ENCODE data around the gene ATP11A. TPM values are rescaled to one million over a fixed set of nuclear protein-coding genes. Genes with fewer than 3 reads are reported as not detected.
"Not testable (repeated sequence)": the region's sequence is repeated elsewhere in the genome, so short reads cannot be mapped to it uniquely, and the experiment has no call there.

ATP11A gene
- total and polyA plus RNA-seq, 2 donors (not counting 3 experiments of a cell fraction or from before 2014, with no cell fraction given): 16.5 to 88.1 TPM

GRCh38 chr13:112786810-112787209 lies 97.0 kb downstream of the ATP11A start:
- H3K9ac ChIP-seq (replicated peaks; ENCODE audit: extremely low read depth, insufficient read depth, low read length); H3K27ac ChIP-seq (ENCODE audit: insufficient read depth, low read depth, low read length); H3K9me3 ChIP-seq (replicated peaks; ENCODE audit: control insufficient read depth, insufficient read depth, low read length); H3K4me1 ChIP-seq (ENCODE audit: control insufficient read depth, extremely low read depth, insufficient read depth, low read length); dilution Hi-C loops (cut with MboI; ENCODE audit: extremely low pct_ligation_motif_present, low sequenced_read_pairs); BruUV-seq (replicated peaks); H2AFZ ChIP-seq (ENCODE audit: low read depth, low read length); H3K9me1 ChIP-seq (replicated peaks; ENCODE audit: control insufficient read depth, extremely low read depth, insufficient read depth, low read length); POLR2A ChIA-PET; H3K36me3 ChIP-seq (ENCODE audit: control insufficient read depth in 2 of 2, extremely low read depth in 1 of 2, insufficient read depth in 2 of 2, low read length in 2 of 2); intact Hi-C loops (cut with micrococcal nuclease); CTCF ChIA-PET; FAIRE-seq; H3K27me3 ChIP-seq (ENCODE audit: control insufficient read depth in 2 of 2, insufficient read depth in 2 of 2, low read length in 2 of 2); H3K4me2 ChIP-seq (ENCODE audit: insufficient read depth, low read length); H3K79me2 ChIP-seq (ENCODE audit: control insufficient read depth, insufficient read depth, low read length); H4K20me1 ChIP-seq (replicated peaks; ENCODE audit: control insufficient read depth, extremely low read depth, insufficient read depth, low read length); DNase-seq (ENCODE audit: low read depth, low spot score); H3K4me3 ChIP-seq (replicated peaks in 1 of 3; ENCODE audit: insufficient read depth in 1 of 3, low read depth in 1 of 3, low read length in 3 of 3): not testable (repeated sequence)

GRCh38 chr13:112790735-112791641 lies 101.2 kb downstream of the ATP11A start:
- dilution Hi-C loops (cut with MboI; ENCODE audit: extremely low pct_ligation_motif_present, low sequenced_read_pairs) (no loop called here), intact Hi-C loops (cut with micrococcal nuclease) (no loop called here)
- H3K9me3 ChIP-seq (replicated peaks; ENCODE audit: control insufficient read depth, insufficient read depth, low read length): no peaks in the 10 kb centered on the region
- no peaks in the 10 kb centered on the region for H3K27me3 ChIP-seq (ENCODE audit: control insufficient read depth in 2 of 2, insufficient read depth in 2 of 2, low read length in 2 of 2)
- no peak overlapping the region for H3K27ac ChIP-seq (ENCODE audit: insufficient read depth, low read depth, low read length)
- no peak for TF ChIP-seq MAX (IDR thresholded peaks at IDR 0.05; ENCODE audit: insufficient read depth, insufficient read length)
- no peak for TF ChIP-seq POLR2A (IDR thresholded peaks at IDR 0.05; ENCODE audit: low read depth, low read length)
- no peak for TF ChIP-seq FOS (IDR thresholded peaks at IDR 0.05; ENCODE audit: borderline replicate concordance, insufficient read depth, low read length)
- TF ChIP-seq POLR2AphosphoS5 (IDR thresholded peaks at IDR 0.05; ENCODE audit: insufficient read depth, low read depth, low read length): no peak
- no peak for TF ChIP-seq GATA2 (IDR thresholded peaks at IDR 0.05; ENCODE audit: insufficient read depth, insufficient read length, low read depth, low read length)
- TF ChIP-seq EZH2 (IDR thresholded peaks at IDR 0.05; ENCODE audit: borderline replicate concordance, low read depth, low read length, severe bottlenecking): no peak
- TF ChIP-seq JUN (IDR thresholded peaks at IDR 0.05; ENCODE audit: borderline replicate concordance, insufficient read depth, insufficient read length, low read depth): no peak
- no peak for TF ChIP-seq MYC (IDR thresholded peaks at IDR 0.05; ENCODE audit: low read depth, low read length)
- no peak for TF ChIP-seq CTCF (IDR thresholded peaks at IDR 0.05; ENCODE audit: extremely low read depth in 1 of 2, insufficient read depth in 1 of 2, low read depth in 1 of 2, low read length in 2 of 2)
- H3K4me1 ChIP-seq (ENCODE audit: control insufficient read depth, extremely low read depth, insufficient read depth, low read length): no peaks in the 10 kb centered on the region
- H3K9me1 ChIP-seq (replicated peaks; ENCODE audit: control insufficient read depth, extremely low read depth, insufficient read depth, low read length): no peaks in the 10 kb centered on the region
- H3K36me3 ChIP-seq (ENCODE audit: control insufficient read depth in 2 of 2, extremely low read depth in 1 of 2, insufficient read depth in 2 of 2, low read length in 2 of 2): no peaks in the 10 kb centered on the region
- no peak overlapping the region for H2AFZ ChIP-seq (ENCODE audit: low read depth, low read length)
- H3K79me2 ChIP-seq (ENCODE audit: control insufficient read depth, insufficient read depth, low read length): no peaks in the 10 kb centered on the region
- no peak overlapping the region for H3K4me2 ChIP-seq (ENCODE audit: insufficient read depth, low read length)
- DNase-seq (ENCODE audit: low read depth, low spot score) (no peak), FAIRE-seq (no peak)
- no peaks in the 10 kb centered on the region for H4K20me1 ChIP-seq (replicated peaks; ENCODE audit: control insufficient read depth, extremely low read depth, insufficient read depth, low read length)
- POLR2A ChIA-PET: no interaction called here
- no peak overlapping the region for H3K4me3 ChIP-seq (replicated peaks in 1 of 3; ENCODE audit: insufficient read depth in 1 of 3, low read depth in 1 of 3, low read length in 3 of 3)
- CTCF ChIA-PET: interaction anchor here (0.8 kb wide), 1 partner anchor 22 kb away, joined by 4 read pairs; no protein-coding TSS in a partner anchor
- H3K9ac ChIP-seq (replicated peaks; ENCODE audit: extremely low read depth, insufficient read depth, low read length): no peak overlapping the region
- BruUV-seq (replicated peaks): no TSS peak

Data from endothelial cell of umbilical vein (primary cell).